ENCODE results near the gene LIMCH1. TPM values are rescaled to one million over a fixed set of nuclear protein-coding genes. Genes with fewer than 3 reads are reported as not detected.

The LIMCH1 gene
- total RNA-seq, 4 donors from 2014 or later, result 8.5 to 32.6 (median 27.0) TPM

DNA sequence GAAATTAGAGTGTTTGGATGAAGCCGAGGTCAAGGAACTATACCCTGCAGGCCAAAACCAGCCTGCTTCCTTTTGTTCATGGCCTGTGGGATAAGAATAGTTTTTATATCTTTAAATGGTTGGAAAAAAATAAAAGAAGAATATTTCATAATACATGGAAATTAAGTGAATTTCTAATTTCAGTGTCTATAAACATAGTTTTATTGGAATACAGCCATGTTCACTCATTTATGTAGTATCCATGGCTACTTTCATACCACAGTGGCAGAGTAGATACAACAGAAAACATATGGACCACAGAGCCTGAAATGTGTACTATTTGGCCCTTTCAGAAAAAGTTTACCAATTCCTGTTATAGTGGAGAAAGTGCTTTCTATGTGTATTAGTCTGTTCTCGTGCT is 13.6 kb downstream of the LIMCH1 start:
- H3K27me3 ChIP-seq, result no peaks in the 10 kb centered on the region
- no peak for DNase-seq (ENCODE audit: low spot score in 2 of 2)
- H3K9me3 ChIP-seq, result no peaks in the 10 kb centered on the region
- no peaks in the 10 kb centered on the region for H3K36me3 ChIP-seq
- peaks cover 9% of the 10 kb centered on the region for H3K4me1 ChIP-seq
- TF ChIP-seq POLR2A (IDR thresholded peaks at IDR 0.05) (no peak), EP300 (IDR thresholded peaks at IDR 0.05) (no peak), POLR2AphosphoS5 (IDR thresholded peaks at IDR 0.05) (no peak)
- no peak overlapping the region for H3K27ac ChIP-seq
- WGBS, result 91% methylated on average over 2 of the region's 2 CpGs
- no peak overlapping the region for H3K4me3 ChIP-seq

DNA sequence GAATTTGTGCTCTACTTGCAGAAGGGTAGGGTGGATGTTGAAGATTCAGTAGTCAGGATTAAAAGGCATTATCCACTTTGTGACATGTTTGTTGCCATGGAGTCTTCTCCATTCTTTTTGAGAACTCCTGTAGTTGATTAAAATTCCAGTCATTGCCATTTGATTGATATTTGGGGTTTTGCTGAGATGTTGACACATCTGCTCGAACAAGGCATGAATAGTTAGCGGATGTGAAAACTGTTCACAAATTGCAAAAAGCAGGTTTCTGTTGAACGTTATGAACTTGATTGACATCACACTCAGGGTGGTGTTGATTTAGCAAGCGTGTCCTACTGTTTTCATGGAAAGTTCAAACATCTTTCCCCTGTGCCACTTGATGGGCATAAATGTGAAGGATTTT is 16.9 kb downstream of the LIMCH1 start:
- WGBS, result 81% methylated on average over 4 of the region's 4 CpGs

DNA sequence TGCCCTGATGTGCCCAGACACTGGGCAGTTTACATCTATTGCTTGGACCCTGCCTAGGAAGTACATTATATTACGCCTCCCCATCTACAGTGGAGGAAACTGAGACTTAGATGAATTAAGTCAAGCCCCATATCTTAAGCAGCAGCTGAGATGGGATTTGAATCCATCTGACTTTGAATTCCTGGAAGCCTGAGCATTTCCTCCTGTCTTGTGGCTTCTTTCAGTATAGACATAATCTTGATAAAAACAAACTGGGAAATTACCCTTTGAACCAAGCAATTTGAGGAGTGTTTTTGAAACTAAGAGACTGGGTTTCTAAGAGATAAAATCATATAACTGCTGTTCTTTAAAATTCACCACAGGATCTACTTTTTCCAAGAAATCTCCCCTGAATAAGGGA is 18.6 kb downstream of the LIMCH1 start:
- H3K9me3 ChIP-seq, result no peaks in the 10 kb centered on the region
- no peaks in the 10 kb centered on the region for H3K27me3 ChIP-seq
- no peak overlapping the region for H3K27ac ChIP-seq
- no peaks in the 10 kb centered on the region for H3K4me1 ChIP-seq
- no peak for DNase-seq (ENCODE audit: low spot score in 2 of 2)
- TF ChIP-seq EP300 (IDR thresholded peaks at IDR 0.05) (no peak), POLR2A (IDR thresholded peaks at IDR 0.05) (no peak), POLR2AphosphoS5 (IDR thresholded peaks at IDR 0.05) (no peak)
- TF ChIP-seq, protein P1, sequence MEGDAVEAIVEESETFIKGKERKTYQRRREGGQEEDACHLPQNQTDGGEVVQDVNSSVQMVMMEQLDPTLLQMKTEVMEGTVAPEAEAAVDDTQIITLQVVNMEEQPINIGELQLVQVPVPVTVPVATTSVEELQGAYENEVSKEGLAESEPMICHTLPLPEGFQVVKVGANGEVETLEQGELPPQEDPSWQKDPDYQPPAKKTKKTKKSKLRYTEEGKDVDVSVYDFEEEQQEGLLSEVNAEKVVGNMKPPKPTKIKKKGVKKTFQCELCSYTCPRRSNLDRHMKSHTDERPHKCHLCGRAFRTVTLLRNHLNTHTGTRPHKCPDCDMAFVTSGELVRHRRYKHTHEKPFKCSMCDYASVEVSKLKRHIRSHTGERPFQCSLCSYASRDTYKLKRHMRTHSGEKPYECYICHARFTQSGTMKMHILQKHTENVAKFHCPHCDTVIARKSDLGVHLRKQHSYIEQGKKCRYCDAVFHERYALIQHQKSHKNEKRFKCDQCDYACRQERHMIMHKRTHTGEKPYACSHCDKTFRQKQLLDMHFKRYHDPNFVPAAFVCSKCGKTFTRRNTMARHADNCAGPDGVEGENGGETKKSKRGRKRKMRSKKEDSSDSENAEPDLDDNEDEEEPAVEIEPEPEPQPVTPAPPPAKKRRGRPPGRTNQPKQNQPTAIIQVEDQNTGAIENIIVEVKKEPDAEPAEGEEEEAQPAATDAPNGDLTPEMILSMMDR (IDR thresholded peaks at IDR 0.05), result no peak
- WGBS, result 95% methylated on average over 1 of the region's 1 CpG
- H3K4me3 ChIP-seq, result no peak overlapping the region
- H3K36me3 ChIP-seq, result no peaks in the 10 kb centered on the region

More for the DNA sequence above, 16.9 kb downstream of the LIMCH1 start:
- Histone ChIP-seq H3K27me3 (no peaks in the 10 kb centered on the region), H3K4me3 (no peak overlapping the region), H3K9me3 (no peaks in the 10 kb centered on the region), H3K4me1 (peaks cover 7% of the 10 kb centered on the region), H3K27ac (no peak overlapping the region), H3K36me3 (no peaks in the 10 kb centered on the region)
- TF ChIP-seq POLR2AphosphoS5 (IDR thresholded peaks at IDR 0.05) (no peak), POLR2A (IDR thresholded peaks at IDR 0.05) (no peak), EP300 (IDR thresholded peaks at IDR 0.05) (no peak)
- TF ChIP-seq, protein P1 (IDR thresholded peaks at IDR 0.05), result no peak
- DNase-seq (ENCODE audit: low spot score in 2 of 2), result no peak

DNA sequence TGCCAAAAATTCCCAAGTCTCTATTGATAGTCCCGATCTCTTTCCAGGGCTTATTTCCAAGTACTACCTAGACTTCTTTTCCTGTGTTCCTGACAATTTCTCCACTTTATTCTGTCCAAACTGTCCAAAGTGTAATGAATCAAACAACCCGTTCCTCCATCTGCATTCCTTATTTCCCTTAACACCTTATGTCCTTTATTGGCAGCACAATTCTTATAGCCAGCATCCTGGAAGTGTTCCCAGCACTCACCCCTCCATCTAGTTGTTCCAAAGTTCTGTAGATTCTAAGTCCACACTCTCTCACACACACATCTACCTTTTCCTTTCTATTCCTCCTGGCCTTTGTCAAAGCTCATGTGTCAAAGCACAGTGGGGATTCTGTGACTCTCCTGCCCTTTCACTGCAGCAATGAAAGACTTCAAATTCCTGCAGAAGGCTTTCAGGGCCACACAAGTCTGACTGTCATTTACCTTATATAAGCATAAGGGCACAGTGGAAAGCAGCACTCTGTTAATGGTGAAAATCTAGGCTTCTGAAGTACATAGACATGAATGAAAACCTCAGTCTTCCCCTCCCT is 22.1 kb downstream of the LIMCH1 start:
- Histone ChIP-seq H3K9me3 (no peaks in the 10 kb centered on the region), H3K27me3 (no peaks in the 10 kb centered on the region), H3K27ac (no peak overlapping the region), H3K4me1 (no peaks in the 10 kb centered on the region), H3K36me3 (no peaks in the 10 kb centered on the region), H3K4me3 (no peak overlapping the region)
- WGBS, result 81% methylated on average over 2 of the region's 2 CpGs
- TF ChIP-seq POLR2AphosphoS5 (IDR thresholded peaks at IDR 0.05), result no peak
- no peak for TF ChIP-seq POLR2A (IDR thresholded peaks at IDR 0.05)
- TF ChIP-seq, protein P1 (IDR thresholded peaks at IDR 0.05), result no peak
- no peak for TF ChIP-seq EP300 (IDR thresholded peaks at IDR 0.05)
- no peak for DNase-seq (ENCODE audit: low spot score in 2 of 2)

DNA sequence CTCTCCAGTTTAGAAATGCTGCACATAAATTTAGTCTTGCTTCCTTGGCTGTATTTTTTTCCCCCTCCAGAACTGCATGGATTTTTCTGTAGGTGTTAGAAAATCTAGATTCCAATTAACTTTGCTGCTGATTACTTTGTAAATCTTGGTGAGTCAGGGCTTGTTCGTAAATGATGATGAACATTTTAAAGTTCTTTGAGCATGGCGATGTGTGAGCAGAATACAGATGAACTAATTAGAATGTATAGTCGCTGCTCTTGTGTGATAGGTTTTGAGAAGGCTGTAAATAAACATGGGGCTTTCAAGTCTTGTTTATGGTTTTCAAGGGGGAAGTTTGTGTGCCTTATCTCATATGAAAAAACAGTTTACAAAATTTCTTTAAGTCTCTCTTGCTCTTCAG is 23.3 kb downstream of the LIMCH1 start:
- no peaks in the 10 kb centered on the region for H3K9me3 ChIP-seq
- H3K27me3 ChIP-seq, result no peaks in the 10 kb centered on the region
- 94% methylated on average over 3 of the region's 3 CpGs for WGBS
- DNase-seq (ENCODE audit: low spot score in 2 of 2), result no peak
- H3K27ac ChIP-seq, result no peak overlapping the region
- TF ChIP-seq POLR2A (IDR thresholded peaks at IDR 0.05) (no peak), POLR2AphosphoS5 (IDR thresholded peaks at IDR 0.05) (no peak), EP300 (IDR thresholded peaks at IDR 0.05) (no peak)
- TF ChIP-seq, protein P1 (IDR thresholded peaks at IDR 0.05), result no peak
- H3K4me3 ChIP-seq, result no peak overlapping the region
- no peaks in the 10 kb centered on the region for H3K4me1 ChIP-seq
- H3K36me3 ChIP-seq, result no peaks in the 10 kb centered on the region

DNA sequence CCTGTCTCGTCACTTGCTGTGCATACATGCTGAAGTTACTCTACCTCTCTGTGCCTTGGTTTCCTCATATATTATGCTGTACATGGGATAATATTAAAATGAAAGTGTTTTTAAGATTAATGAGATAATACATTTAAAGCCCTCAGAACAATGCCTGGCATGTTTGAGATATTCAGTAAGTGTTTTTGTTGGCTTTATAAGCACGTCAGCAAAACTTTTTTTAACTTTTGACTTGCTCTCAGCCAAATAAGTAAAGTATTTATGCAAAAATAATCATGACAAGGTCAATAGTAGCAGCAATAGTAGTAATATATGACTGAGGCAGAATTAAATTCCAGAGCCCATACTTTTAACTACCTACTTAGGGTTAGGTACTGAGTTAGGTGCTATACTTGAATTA is 29.2 kb downstream of the LIMCH1 start:
- DNase-seq (ENCODE audit: low spot score in 2 of 2), result no peak
- Histone ChIP-seq H3K9me3 (no peaks in the 10 kb centered on the region), H3K36me3 (no peaks in the 10 kb centered on the region), H3K27ac (no peak overlapping the region), H3K4me3 (no peak overlapping the region), H3K4me1 (peaks cover 4% of the 10 kb centered on the region), H3K27me3 (no peaks in the 10 kb centered on the region)
- 87% methylated on average over 2 of the region's 2 CpGs for whole genome bisulfite sequencing
- TF ChIP-seq EP300 (IDR thresholded peaks at IDR 0.05) (no peak), POLR2AphosphoS5 (IDR thresholded peaks at IDR 0.05) (no peak), POLR2A (IDR thresholded peaks at IDR 0.05) (no peak)
- TF ChIP-seq, protein P1 (IDR thresholded peaks at IDR 0.05), result no peak

Data from suprapubic skin (tissue), 4 donors.